H1 (cell line): Measurements from ENCODE around the gene LILRB3. TPM values are rescaled to one million over a fixed set of nuclear protein-coding genes. Genes with fewer than 3 reads are reported as not detected.
A peak's percentile ranks its signal among the peaks of the same experiment; 100 is the strongest.

Experiments used
- CTCF ChIA-PET: fragments of 300-600 bp; sonication (Branson Sonifier 250); formaldehyde crosslinking; loops from one replicate; lab custom pipeline; 2021; ENCODE audit not compliant: partially characterized antibody; lab: Charles Lee
- POLR2A ChIA-PET: fragments of 300-600 bp; sonication (Branson Sonifier 250); formaldehyde crosslinking; loops from one replicate; lab custom pipeline; 2021; ENCODE audit warnings: inconsistent platforms; ENCODE audit not compliant: partially characterized antibody; lab: Charles Lee
- DNase-seq, 2 experiments: peaks; one replicate each; pipeline versions ENCODE4 v3.0.0 to v3.0.0-alpha.2; 2010 to 2022; ENCODE audit warnings: low spot score in 2 of 2, low read depth in 1 of 2, mixed read lengths in 1 of 2
- FAIRE-seq: peaks from 2 replicates; lab custom pipeline; 2011; peaks lifted over from hg19 to GRCh38; lab: Jason Lieb, UNC
- H2AFZ ChIP-seq: 2 replicates; pipeline ENCODE4 v1.8.1; 2012; ENCODE audit warnings: low read length, inconsistent platforms
- H2AK5ac ChIP-seq: 2 replicates; pipeline ENCODE4 v1.6.1; 2013; ENCODE audit warnings: low read depth, low read length
- H2BK120ac ChIP-seq: replicated peaks from 2 replicates; pipeline ENCODE3; 2013; ENCODE audit warnings: low read depth, low read length, inconsistent platforms
- H2BK12ac ChIP-seq: 2 replicates; pipeline ENCODE4 v1.6.1; 2013; ENCODE audit warnings: low read depth, low read length
- H2BK15ac ChIP-seq: 2 replicates; pipeline ENCODE4 v1.6.1; 2013; ENCODE audit warnings: low read length
- H2BK20ac ChIP-seq: 2 replicates; pipeline ENCODE4 v1.6.1; 2013; ENCODE audit warnings: low read length
- H2BK5ac ChIP-seq: 2 replicates; pipeline ENCODE4 v1.6.1; 2013; ENCODE audit warnings: low read depth, low read length
- H3K14ac ChIP-seq: 2 replicates; pipeline ENCODE4 v1.6.1; 2013; ENCODE audit warnings: inconsistent platforms; ENCODE audit not compliant: insufficient read length
- H3K18ac ChIP-seq: 2 replicates; pipeline ENCODE4 v1.6.1; 2013; ENCODE audit warnings: low read length; ENCODE audit errors: extremely low read depth
- H3K23ac ChIP-seq: 2 replicates; pipeline ENCODE4 v1.6.1; 2013; ENCODE audit warnings: inconsistent platforms; ENCODE audit not compliant: insufficient read length
- H3K23me2 ChIP-seq: 2 replicates; pipeline ENCODE4 v1.6.1; 2013; ENCODE audit warnings: low read depth, low read length
- H3K27ac ChIP-seq: 2 replicates; pipeline ENCODE4 v1.6.1; 2011; ENCODE audit warnings: low read depth, low read length, inconsistent platforms
- H3K27me3 ChIP-seq, 4 experiments: replicated peaks in 1 of 4; 1 replicate in 1 of 4; 2 replicates in 3 of 4; pipeline versions ENCODE4 v1.6.1 to v1.8.1; 2011 to 2013; ENCODE audit warnings: low read length in 3 of 4, mild to moderate bottlenecking in 3 of 4, inconsistent platforms in 2 of 4, mixed read lengths in 2 of 4, moderate library complexity in 1 of 4; ENCODE audit not compliant: control insufficient read depth in 3 of 4, insufficient read depth in 3 of 4; ENCODE audit errors: extremely low read depth in 1 of 4
- H3K36me3 ChIP-seq, 4 experiments: 2 replicates each; pipeline versions ENCODE4 v1.6.1 to v1.8.1; 2011 to 2013; ENCODE audit warnings: mild to moderate bottlenecking in 4 of 4, low read length in 3 of 4, moderate library complexity in 2 of 4, control low read depth in 1 of 4, inconsistent platforms in 1 of 4; ENCODE audit not compliant: insufficient read depth in 4 of 4, control insufficient read depth in 2 of 4
- H3K4ac ChIP-seq: replicated peaks from 2 replicates; pipeline ENCODE3; 2013; ENCODE audit warnings: low read length, low read depth, mixed read lengths, inconsistent platforms; ENCODE audit not compliant: insufficient read length
- H3K4me1 ChIP-seq, 4 experiments: replicated peaks in 1 of 4; 1 replicate in 1 of 4; 2 replicates in 3 of 4; pipeline versions ENCODE4 v1.6.1 to v1.8.1; 2011 to 2013; ENCODE audit warnings: low read length in 3 of 4, inconsistent platforms in 2 of 4, mixed read lengths in 1 of 4; ENCODE audit not compliant: insufficient read depth in 4 of 4, control insufficient read depth in 3 of 4
- H3K4me2 ChIP-seq, 2 experiments: 2 replicates each; pipeline versions ENCODE4 v1.6.1 to v1.8.1; 2011 to 2013; ENCODE audit warnings: low read depth in 2 of 2, low read length in 2 of 2, control low read depth in 1 of 2, inconsistent platforms in 1 of 2, mild to moderate bottlenecking in 1 of 2; ENCODE audit not compliant: insufficient read depth in 1 of 2
- H3K4me3 ChIP-seq, 4 experiments: fragments of 200-600, 300-600 bp in 1 of 4; sonication (generic), shearing (Covaris generic), sonication (Bioruptor Twin) in 1 of 4; 2 replicates each; pipeline versions ENCODE4 v1.5.1 to v1.8.1; 2011 to 2016; ENCODE audit warnings: low read length in 4 of 4, low read depth in 3 of 4, control low read depth in 2 of 4, inconsistent platforms in 2 of 4, mild to moderate bottlenecking in 2 of 4, mixed read lengths in 1 of 4, moderate library complexity in 1 of 4; ENCODE audit not compliant: insufficient read depth in 2 of 4; ENCODE audit errors: extremely low read depth in 1 of 4
- H3K56ac ChIP-seq: replicated peaks from 2 replicates; pipeline ENCODE3; 2013; ENCODE audit warnings: low read depth, mild to moderate bottlenecking, mixed read lengths, low read length, inconsistent platforms; ENCODE audit not compliant: insufficient read length
- H3K79me1 ChIP-seq: 2 replicates; pipeline ENCODE4 v1.6.1; 2013; ENCODE audit warnings: low read depth, low read length, control low read depth
- H3K79me2 ChIP-seq, 2 experiments: 2 replicates each; pipeline versions ENCODE4 v1.6.1 to v1.8.1; 2012 to 2013; ENCODE audit warnings: low read length in 2 of 2, mild to moderate bottlenecking in 2 of 2, inconsistent platforms in 1 of 2; ENCODE audit not compliant: insufficient read depth in 2 of 2, control insufficient read depth in 1 of 2
- H3K9ac ChIP-seq, 4 experiments: replicated peaks in 1 of 4; 1 replicate in 1 of 4; 2 replicates in 3 of 4; pipeline versions ENCODE4 v1.6.1 to v1.8.1; 2011 to 2013; ENCODE audit warnings: low read depth in 3 of 4, low read length in 3 of 4, control low read depth in 2 of 4, mild to moderate bottlenecking in 2 of 4, moderate library complexity in 2 of 4, inconsistent platforms in 1 of 4; ENCODE audit errors: extremely low read depth in 1 of 4
- H3K9me3 ChIP-seq, 2 experiments: 2 replicates each; pipeline versions ENCODE4 v1.6.1 to v1.8.1; 2012 to 2013; ENCODE audit warnings: mild to moderate bottlenecking in 2 of 2, moderate library complexity in 2 of 2, control low read depth in 1 of 2, inconsistent platforms in 1 of 2, low read depth in 1 of 2, low read length in 1 of 2, mixed read lengths in 1 of 2; ENCODE audit not compliant: insufficient read depth in 2 of 2
- H4K20me1 ChIP-seq, 2 experiments: replicated peaks in 1 of 2; 2 replicates each; pipeline versions ENCODE3 to v1.8.1; 2011 to 2013; ENCODE audit warnings: inconsistent platforms in 2 of 2, low read length in 2 of 2, mild to moderate bottlenecking in 1 of 2; ENCODE audit not compliant: insufficient read depth in 2 of 2, control insufficient read depth in 1 of 2
- H4K5ac ChIP-seq: 2 replicates; pipeline ENCODE4 v1.6.1; 2013; ENCODE audit warnings: low read length, low read depth, mixed read lengths, inconsistent platforms; ENCODE audit not compliant: insufficient read length
- H4K8ac ChIP-seq: 2 replicates; pipeline ENCODE4 v1.8.0; 2013; ENCODE audit warnings: mild to moderate bottlenecking, moderate library complexity, low read length, inconsistent platforms; ENCODE audit not compliant: insufficient read depth; ENCODE audit errors: extremely low read depth
- H4K91ac ChIP-seq: replicated peaks from 2 replicates; pipeline ENCODE3; 2013; ENCODE audit warnings: low read length, mixed read lengths, inconsistent platforms; ENCODE audit not compliant: insufficient read length
- CBX5 ChIP-seq: fragments of 300-800, 300-1000 bp; sonication (generic); IDR thresholded peaks from 2 replicates; pipeline ENCODE4 v1.7.1; 2016; ENCODE audit warnings: antibody characterized with exemption, low read length, low read depth
- CHD2 ChIP-seq: IDR thresholded peaks from 2 replicates; pipeline ENCODE4 v1.6.1; 2012; ENCODE audit warnings: low read length, improper control_type of control experiment
- EGR1 ChIP-seq: IDR thresholded peaks from 2 replicates; pipeline ENCODE4 v1.6.1; 2011; ENCODE audit warnings: low read depth, low read length, borderline replicate concordance
- EP300 ChIP-seq, 2 experiments: IDR thresholded peaks; 1 replicate in 1 of 2; 2 replicates in 1 of 2; pipeline ENCODE4 v1.6.1; 2011 to 2012; ENCODE audit warnings: low read depth in 2 of 2, low read length in 2 of 2, mild to moderate bottlenecking in 2 of 2, borderline replicate concordance in 1 of 2, inconsistent platforms in 1 of 2, moderate library complexity in 1 of 2
- KDM1A ChIP-seq: fragments of 200-600, 300-600 bp; sonication (generic); IDR thresholded peaks from 2 replicates; pipeline ENCODE4 v1.7.1; 2016; ENCODE audit warnings: mild to moderate bottlenecking, low read length, borderline replicate concordance
- NANOG ChIP-seq: IDR thresholded peaks from 2 replicates; pipeline ENCODE4 v1.6.1; 2011; ENCODE audit warnings: low read length, low read depth, mild to moderate bottlenecking, inconsistent platforms; ENCODE audit not compliant: insufficient read depth, poor library complexity, severe bottlenecking
- RNF2 ChIP-seq: fragments of 200-900, 300-1000 bp; sonication (generic); IDR thresholded peaks from 2 replicates; pipeline ENCODE4 v1.7.1; 2016; ENCODE audit warnings: borderline replicate concordance, low read depth, mild to moderate bottlenecking, antibody characterized with exemption, low read length; ENCODE audit not compliant: poor library complexity, severe bottlenecking; ENCODE audit errors: missing control alignments
- SIRT6 ChIP-seq: IDR thresholded peaks from one replicate; pipeline ENCODE4 v1.7.1; 2012; ENCODE audit warnings: low read length, inconsistent platforms
- TCF12 ChIP-seq: IDR thresholded peaks from 2 replicates; pipeline ENCODE4 v1.6.1; 2011; ENCODE audit warnings: low read depth, mild to moderate bottlenecking, low read length
- ZNF274 ChIP-seq: IDR thresholded peaks from 2 replicates; pipeline ENCODE4 v1.7.0; 2012; ENCODE audit warnings: low read length, borderline replicate concordance; ENCODE audit errors: extremely low read depth
- WGBS, 2 experiments: shearing (Covaris generic) in 1 of 2; methylation state at CpG; one replicate each; pipeline versions ENCODE4 v1.1.6 to v1.1.7; 2013 to 2015; ENCODE audit warnings: low lambda C conversion rate in 2 of 2, mixed read lengths in 2 of 2, inconsistent platforms in 1 of 2, low coverage in 1 of 2, missing lambda C conversion rate in 1 of 2; ENCODE audit not compliant: insufficient replicate concordance in 2 of 2, insufficient coverage in 1 of 2, insufficient read length in 1 of 2; ENCODE audit errors: extremely low coverage in 1 of 2, missing lambda C conversion rate in 1 of 2; 5-methylcytosine and 5-hydroxymethylcytosine counted together
- polyA plus RNA-seq, 7 experiments: library from polyadenylated mRNA; depleted of rRNA in 3 of 7; stranded (reverse) in 5 of 7; unstranded in 2 of 7; fragments of >200 nt in 5 of 7; fragments of 200-250 nt in 2 of 7; gene quantifications; 1 replicate in 5 of 7; 2 replicates in 1 of 7; 4 replicates in 1 of 7; pipeline versions ENCODE4 v1.2.1 to v1.2.3, GENCODE V29; 2011 to 2013; ENCODE audit warnings: missing spikeins in 2 of 7, mixed read lengths in 2 of 7
- total RNA-seq: library from RNA; stranded (reverse); fragmentation: NEBNext Ultra II Directional; extraction: Animal tissue kit (Norgen Biotek cat#: 25700); gene quantifications from 2 replicates; pipeline ENCODE4 v1.2.1, GENCODE V29; 2021
- TF ChIP-seq, protein P1 (sequence below): IDR thresholded peaks from 2 replicates; pipeline ENCODE4 v1.6.1; 2012; ENCODE audit warnings: inconsistent platforms

LILRB3 gene
- total and polyA plus RNA-seq, 2 of the 8 experiments (the other 6 are each of a cell fraction or from before 2014, with no cell fraction given): not detected

- CTCF ChIA-PET: interaction anchor here (0.8 to 1.9 kb wide), 13 partner anchors 9 to 269 kb away, joined by 3 to 7 read pairs (median 4); partner anchors contain the start of genes CNOT3, LENG1, LENG8 and MBOAT7
- peak overlapping the region; percentile 35; the same call in 1 of the 2 replicates for H3K27ac ChIP-seq
- TF ChIP-seq, protein P1, sequence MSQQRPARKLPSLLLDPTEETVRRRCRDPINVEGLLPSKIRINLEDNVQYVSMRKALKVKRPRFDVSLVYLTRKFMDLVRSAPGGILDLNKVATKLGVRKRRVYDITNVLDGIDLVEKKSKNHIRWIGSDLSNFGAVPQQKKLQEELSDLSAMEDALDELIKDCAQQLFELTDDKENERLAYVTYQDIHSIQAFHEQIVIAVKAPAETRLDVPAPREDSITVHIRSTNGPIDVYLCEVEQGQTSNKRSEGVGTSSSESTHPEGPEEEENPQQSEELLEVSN: no peak
- TF ChIP-seq NANOG: no peak
- TF ChIP-seq RNF2: no peak
- TF ChIP-seq ZNF274: no peak
- no peak for TF ChIP-seq CHD2
- no peak for TF ChIP-seq EGR1
- no peak for TF ChIP-seq TCF12
- TF ChIP-seq SIRT6: no peak
- TF ChIP-seq CBX5: no peak
- no peak for TF ChIP-seq KDM1A
- no peak for TF ChIP-seq EP300 (IDR thresholded peaks at IDR 0.05; ENCODE audit: borderline replicate concordance in 1 of 2, low read depth in 2 of 2, low read length in 2 of 2)
Measured at GRCh38 chr19:54179262-54179852, 43.5 kb downstream of the LILRB3 start.

More at GRCh38 chr19:54179262-54179852, 43.5 kb downstream of the LILRB3 start:
- no peak overlapping the region for H3K56ac ChIP-seq
- H3K18ac ChIP-seq: no peak overlapping the region
- H2BK20ac ChIP-seq: no peak overlapping the region
- H3K27me3 ChIP-seq: no peaks in the 10 kb centered on the region
- no peak overlapping the region for H3K4ac ChIP-seq
- no peak overlapping the region for H2BK5ac ChIP-seq
- no peaks in the 10 kb centered on the region; the same call in 1 of the 2 replicates for H3K23me2 ChIP-seq
- no peak overlapping the region for H4K91ac ChIP-seq
- H2AK5ac ChIP-seq: no peak overlapping the region
- no peak overlapping the region for H3K14ac ChIP-seq
- no peak overlapping the region for H2BK120ac ChIP-seq
- no peaks in the 10 kb centered on the region for H3K79me2 ChIP-seq
- H3K79me1 ChIP-seq: no peaks in the 10 kb centered on the region
- no peak overlapping the region for H4K8ac ChIP-seq
- FAIRE-seq (no peak), DNase-seq (no peak)
- no peaks in the 10 kb centered on the region for H3K9me3 ChIP-seq
- 80% methylated on average over 10 of the region's 10 CpGs; no CpG with 5 or more reads in 1 of the 2 experiments for WGBS, 2 experiments
- peaks cover 12 to 13% of the 10 kb centered on the region in 2 experiments for H4K20me1 ChIP-seq
- no peak overlapping the region for H2BK12ac ChIP-seq
- H3K4me1 ChIP-seq: peaks cover 0 to 7% (median 3%) of the 10 kb centered on the region in 4 experiments; a peak in 5 of 7 replicates
- H3K4me2 ChIP-seq: no peak overlapping the region
- H3K9ac ChIP-seq: peak overlapping the region in 1 of 4 experiments; percentile 15; a peak in 2 of 7 replicates
- no peak overlapping the region for H3K23ac ChIP-seq
- no peak overlapping the region for H4K5ac ChIP-seq
- POLR2A ChIA-PET: interaction anchor here (0.6 to 28.7 kb wide), 9 partner anchors 8 to 270 kb away, joined by 3 to 909 read pairs (median 4); partner anchors contain the start of genes CNOT3, LENG8, MBOAT7 and RPS9
- H2AFZ ChIP-seq: no peak overlapping the region
- H3K36me3 ChIP-seq: peaks cover 6 to 11% (median 7%) of the 10 kb centered on the region in 4 experiments; a peak in 6 of 8 replicates
- no peak overlapping the region for H2BK15ac ChIP-seq
- H3K4me3 ChIP-seq: no peak overlapping the region
